Esophagus (tissue), 2 donors: Measurements from ENCODE around the gene RNF11. TPM values are rescaled to one million over a fixed set of nuclear protein-coding genes. Genes with fewer than 3 reads are reported as not detected.

Experiments used
- H3K27ac ChIP-seq, 2 donors: one replicate each; pipeline ENCODE4 v1.5.1; 2013; ENCODE audit warnings: low read depth in 2 of 2, mild to moderate bottlenecking in 2 of 2, inconsistent platforms in 1 of 2, low read length in 1 of 2, moderate library complexity in 1 of 2
- H3K27me3 ChIP-seq, 2 donors: one replicate each; pipeline ENCODE4 v1.6.1; 2013; ENCODE audit warnings: low read length in 2 of 2, control low read depth in 1 of 2, mild to moderate bottlenecking in 1 of 2; ENCODE audit not compliant: insufficient read depth in 2 of 2, control insufficient read depth in 1 of 2
- H3K36me3 ChIP-seq, 2 donors: one replicate each; pipeline ENCODE4 v1.6.1; 2013; ENCODE audit warnings: low read length in 1 of 2; ENCODE audit not compliant: control insufficient read depth in 2 of 2, insufficient read depth in 2 of 2
- H3K4me1 ChIP-seq, 2 donors: one replicate each; pipeline ENCODE4 v1.6.1; 2013; ENCODE audit warnings: low read length in 1 of 2; ENCODE audit not compliant: control insufficient read depth in 2 of 2, insufficient read depth in 2 of 2
- H3K4me3 ChIP-seq, 2 donors: one replicate each; pipeline ENCODE4 v1.5.1; 2013; ENCODE audit warnings: low read length in 2 of 2, mild to moderate bottlenecking in 2 of 2, low read depth in 1 of 2, moderate library complexity in 1 of 2
- H3K9me3 ChIP-seq, 2 donors: one replicate each; pipeline ENCODE4 v1.6.1; 2013; ENCODE audit warnings: mild to moderate bottlenecking in 2 of 2, low read depth in 1 of 2, low read length in 1 of 2, moderate library complexity in 1 of 2; ENCODE audit not compliant: control insufficient read depth in 2 of 2, insufficient read depth in 1 of 2
- WGBS, 2 donors: extraction: QIAGEN DNeasy Blood & Tissue Kit; methylation state at CpG; one replicate each; pipeline ENCODE4 v1.1.7; 2013; 5-methylcytosine and 5-hydroxymethylcytosine counted together
- polyA plus RNA-seq, 2 donors: library from polyadenylated mRNA; stranded (reverse); fragments of 200-250 nt; gene quantifications; one replicate each; pipeline ENCODE4 v1.2.3, GENCODE V29; 2013
- donor health status: healthy with polysubstance abuse.
- donor health status: Bipolar disorder and iron deficiency.

Gene RNF11
- polyA plus RNA-seq, 2 donors, result 66.7 to 80.9 TPM

- Histone ChIP-seq H3K9me3 (no peaks in the 10 kb centered on the region), H3K27ac (no peak overlapping the region), H3K4me3 (no peak overlapping the region), H3K36me3 (no peaks in the 10 kb centered on the region), H3K27me3 (no peaks in the 10 kb centered on the region), H3K4me1 (no peaks in the 10 kb centered on the region)
- WGBS, 2 donors, result 91 to 92% methylated on average over 6 of the region's 6 CpGs
These were observed 16.3 kb downstream of the RNF11 start for GRCh38 chr1:51252366-51252765.

- 78 to 88% methylated on average over 5 of the region's 5 CpGs for WGBS, 2 donors
- no peaks in the 10 kb centered on the region for H3K27me3 ChIP-seq
- H3K4me3 ChIP-seq, result no peak overlapping the region
- H3K27ac ChIP-seq, result no peak overlapping the region
- no peaks in the 10 kb centered on the region for H3K9me3 ChIP-seq
- no peaks in the 10 kb centered on the region for H3K4me1 ChIP-seq
- H3K36me3 ChIP-seq, result no peaks in the 10 kb centered on the region
These were observed 17.6 kb downstream of the RNF11 start for GRCh38 chr1:51253691-51254090.

GRCh38 chr1:51255331-51255730, 19.3 kb downstream of the RNF11 start:
- WGBS, 2 donors, result 50 to 63% methylated on average over 3 of the region's 3 CpGs
- H3K4me3 ChIP-seq, result no peak overlapping the region
- no peaks in the 10 kb centered on the region for H3K4me1 ChIP-seq
- no peaks in the 10 kb centered on the region for H3K9me3 ChIP-seq
- H3K27me3 ChIP-seq, result no peaks in the 10 kb centered on the region
- H3K36me3 ChIP-seq, result no peaks in the 10 kb centered on the region
- H3K27ac ChIP-seq, result no peak overlapping the region

GRCh38 chr1:51263147-51263877, 27.2 kb downstream of the RNF11 start:
- Histone ChIP-seq H3K9me3 (no peaks in the 10 kb centered on the region), H3K27me3 (no peaks in the 10 kb centered on the region), H3K4me1 (no peaks in the 10 kb centered on the region), H3K4me3 (no peak overlapping the region), H3K36me3 (no peaks in the 10 kb centered on the region), H3K27ac (no peak overlapping the region)
- 89 to 90% methylated on average over 4 of the region's 4 CpGs for WGBS, 2 donors

GRCh38 chr1:51264451-51264850, 28.4 kb downstream of the RNF11 start:
- Histone ChIP-seq H3K4me3 (no peak overlapping the region), H3K27ac (no peak overlapping the region), H3K27me3 (no peaks in the 10 kb centered on the region), H3K4me1 (no peaks in the 10 kb centered on the region), H3K9me3 (no peaks in the 10 kb centered on the region), H3K36me3 (no peaks in the 10 kb centered on the region)
- 18 to 31% methylated on average over 3 of the region's 3 CpGs for WGBS, 2 donors

- no peak overlapping the region for H3K27ac ChIP-seq
- no peak overlapping the region for H3K4me3 ChIP-seq
- H3K4me1 ChIP-seq, result no peaks in the 10 kb centered on the region
- H3K27me3 ChIP-seq, result no peaks in the 10 kb centered on the region
- H3K9me3 ChIP-seq, result no peaks in the 10 kb centered on the region
- WGBS, 2 donors, result 90 to 91% methylated on average over 4 of the region's 4 CpGs
- no peaks in the 10 kb centered on the region for H3K36me3 ChIP-seq
These were observed 29.5 kb downstream of the RNF11 start for GRCh38 chr1:51265618-51266017.

- no peak overlapping the region for H3K27ac ChIP-seq
- no peaks in the 10 kb centered on the region for H3K4me1 ChIP-seq
- H3K4me3 ChIP-seq, result no peak overlapping the region
- H3K27me3 ChIP-seq, result no peaks in the 10 kb centered on the region
- H3K36me3 ChIP-seq, result peaks cover 0 to 2% of the 10 kb centered on the region in 2 donors
- H3K9me3 ChIP-seq, result no peaks in the 10 kb centered on the region
- WGBS, 2 donors, result 98% methylated on average over 2 of the region's 2 CpGs
These were observed 30.1 kb downstream of the RNF11 start for GRCh38 chr1:51266181-51266580.

- WGBS, 2 donors, result 96 to 97% methylated on average over 4 of the region's 4 CpGs
- Histone ChIP-seq H3K4me1 (no peaks in the 10 kb centered on the region), H3K9me3 (no peaks in the 10 kb centered on the region), H3K27ac (no peak overlapping the region), H3K36me3 (peaks cover 0 to 3% of the 10 kb centered on the region in 2 donors), H3K4me3 (no peak overlapping the region), H3K27me3 (no peaks in the 10 kb centered on the region)
These were observed 30.7 kb downstream of the RNF11 start for GRCh38 chr1:51266791-51267190.

- H3K4me1 ChIP-seq, result no peaks in the 10 kb centered on the region
- 54 to 60% methylated on average over 2 of the region's 2 CpGs for whole genome bisulfite sequencing, 2 donors
These were observed 32.6 kb downstream of the RNF11 start for GRCh38 chr1:51268634-51269033.

GRCh38 chr1:51270751-51271150, 34.7 kb downstream of the RNF11 start:
- H3K4me1 ChIP-seq, result no peaks in the 10 kb centered on the region
- no peak overlapping the region for H3K27ac ChIP-seq
- H3K9me3 ChIP-seq, result no peaks in the 10 kb centered on the region
- H3K27me3 ChIP-seq, result no peaks in the 10 kb centered on the region
- peaks cover 0 to 3% of the 10 kb centered on the region in 2 donors for H3K36me3 ChIP-seq
- H3K4me3 ChIP-seq, result no peak overlapping the region

More at GRCh38 chr1:51268634-51269033, 32.6 kb downstream of the RNF11 start:
- Histone ChIP-seq H3K4me3 (no peak overlapping the region), H3K9me3 (no peaks in the 10 kb centered on the region), H3K27ac (no peak overlapping the region), H3K27me3 (no peaks in the 10 kb centered on the region), H3K36me3 (peaks cover 0 to 3% of the 10 kb centered on the region in 2 donors)
